Kidney (tissue), 14 donors: ENCODE results near the gene FBXW5. TPM values are rescaled to one million over a fixed set of nuclear protein-coding genes. Genes with fewer than 3 reads are reported as not detected.

Experiments
- DNase-seq, 5 donors: peaks; one replicate each; pipeline ENCODE4 v3.0.0-alpha.2; 2013 to 2020
- FAIRE-seq: peaks from 2 replicates; lab custom pipeline; 2012; peaks lifted over from hg19 to GRCh38; lab: Jason Lieb, UNC
- H3K27ac ChIP-seq, 2 donors: one replicate each; pipeline ENCODE4 v1.7.0; 2013; ENCODE audit warnings: low read depth in 2 of 2, low read length in 2 of 2, inconsistent platforms in 1 of 2
- H3K27me3 ChIP-seq: one replicate; pipeline ENCODE4 v1.7.1; 2013; ENCODE audit warnings: low read length, inconsistent platforms; ENCODE audit not compliant: control insufficient read depth, insufficient read depth
- H3K36me3 ChIP-seq, 3 donors: one replicate each; pipeline versions ENCODE4 v1.7.0 to v1.7.1; 2013; ENCODE audit warnings: low read length in 3 of 3, control low read depth in 1 of 3, inconsistent platforms in 1 of 3; ENCODE audit not compliant: insufficient read depth in 3 of 3, control insufficient read depth in 2 of 3
- H3K4me1 ChIP-seq, 3 donors: one replicate each; pipeline versions ENCODE4 v1.7.0 to v1.7.1; 2013; ENCODE audit warnings: low read length in 3 of 3, inconsistent platforms in 1 of 3, low read depth in 1 of 3; ENCODE audit not compliant: control insufficient read depth in 2 of 3, insufficient read depth in 2 of 3
- H3K4me3 ChIP-seq, 3 donors: one replicate each; pipeline versions ENCODE4 v1.7.0 to v1.8.1; 2013; ENCODE audit warnings: low read length in 3 of 3, control low read depth in 1 of 3, inconsistent platforms in 1 of 3
- H3K9ac ChIP-seq, 3 donors: one replicate each; pipeline versions ENCODE4 v1.7.0 to v1.7.1; 2013; ENCODE audit warnings: low read length in 3 of 3, control low read depth in 1 of 3, inconsistent platforms in 1 of 3
- H3K9me3 ChIP-seq, 3 donors: one replicate each; pipeline versions ENCODE4 v1.7.0 to v1.7.1; 2013; ENCODE audit warnings: low read length in 3 of 3, control low read depth in 1 of 3, inconsistent platforms in 1 of 3; ENCODE audit not compliant: control insufficient read depth in 2 of 3, insufficient read depth in 1 of 3
- CTCF ChIP-seq: IDR thresholded peaks from 3 replicates; pipeline ENCODE4 v1.5.1; 2012; ENCODE audit warnings: mild to moderate bottlenecking, moderate library complexity, borderline replicate concordance; ENCODE audit not compliant: insufficient read depth; ENCODE audit errors: extremely low read depth
- intact Hi-C: fragments of 100-400 bp; cut with DNase I; formaldehyde crosslinking; loops from one replicate; pipeline ENCODE4 v1.11.1; 2022
- polyA plus RNA-seq: library from polyadenylated mRNA; stranded (reverse); fragments of 350-450 nt; fragmentation: Illumina TruSeq; extraction: RNeasy Lipid Tissue Mini Kit (QIAGEN cat#74804); gene quantifications from one replicate; pipeline ENCODE4 v1.2.3, GENCODE V29; 2014; ENCODE audit warnings: low read depth, low replicate concordance; ENCODE audit not compliant: insufficient read depth
- total RNA-seq: library from RNA; stranded (reverse); fragmentation: NEBNext Ultra II Directional; extraction: Animal tissue kit (Norgen Biotek cat#: 25700); gene quantifications from one replicate; pipeline ENCODE4 v1.2.1, GENCODE V29; 2021
- donor health status: control.
- donor health status: control.
- donor health status: control.
- donor health status: control.
- donor health status: control.
- donor health status: DM: yes; HTN: yes; CAD: no.
- donor health status: Normal renal cell carcinoma (clear cell type).

Gene FBXW5
- total and polyA plus RNA-seq, 2 donors from 2014 or later = 92.5 to 97.2 TPM

- H3K9ac ChIP-seq = no peak within 1 kb of the TSS
- DNase-seq = peak in 4 of 5 donors; percentile 47 to 92 (median 69)
- intact Hi-C loops = loop anchor here (10.0 kb wide), 1 partner anchor 73 kb away; the partner anchor contains the start of gene ABCA2
- no peak for TF ChIP-seq CTCF
- no peaks in the 10 kb centered on the region for H3K9me3 ChIP-seq
- no peaks in the 10 kb centered on the region for H3K27me3 ChIP-seq
- H3K4me1 ChIP-seq = peaks cover 0 to 14% (median 9%) of the 10 kb centered on the region in 3 donors
- no peak within 1 kb of the TSS for H3K4me3 ChIP-seq
- no peak for FAIRE-seq
- no peaks in the 10 kb centered on the region for H3K36me3 ChIP-seq
- peak within 1 kb of the TSS in 1 of 2 donors; percentile 28 for H3K27ac ChIP-seq
These were observed 7.2 kb upstream of the FBXW5 start, which contains the start of gene LCN12 for GRCh38 chr9:136951541-136952320. TSS of gene LCN12 (plus strand) at chr9:136952273. CDS start at chr9:136952328, 55 bp downstream.

- no peak for TF ChIP-seq CTCF
- Histone ChIP-seq H3K27me3 (no peaks in the 10 kb centered on the region), H3K4me3 (peak overlapping the region in 2 of 3 donors; percentile 58 to 71), H3K9me3 (no peaks in the 10 kb centered on the region), H3K4me1 (peaks cover 0 to 14% (median 9%) of the 10 kb centered on the region in 3 donors), H3K27ac (peak overlapping the region; percentile 89), H3K36me3 (no peaks in the 10 kb centered on the region), H3K9ac (peak overlapping the region in 2 of 3 donors; percentile 77)
- FAIRE-seq (no peak), DNase-seq (peak in 3 of 5 donors; percentile 38 to 73 (median 58))
- intact Hi-C loops = loop anchor here (10.0 kb wide), 1 partner anchor 74 kb away; the partner anchor contains the start of gene ABCA2
These were observed 6.2 kb upstream of the FBXW5 start for GRCh38 chr9:136950656-136951276.

- peak overlapping the region; percentile 34 to 71 (median 58) for H3K4me3 ChIP-seq
- FAIRE-seq = no peak
- peak; percentile 96 to 99 (median 97) for DNase-seq
- intact Hi-C loops = loop anchor here (10.0 kb wide), 3 partner anchors 75 to 155 kb away; partner anchors contain the start of genes ABCA2, AJM1, CCDC183 and PHPT1
- peaks cover 0 to 14% (median 9%) of the 10 kb centered on the region in 3 donors for H3K4me1 ChIP-seq
- peak overlapping the region; percentile 89 for H3K27ac ChIP-seq
- H3K27me3 ChIP-seq = no peaks in the 10 kb centered on the region
- no peaks in the 10 kb centered on the region for H3K9me3 ChIP-seq
- TF ChIP-seq CTCF = peak; percentile 12
- H3K36me3 ChIP-seq = no peaks in the 10 kb centered on the region
- peak overlapping the region in 2 of 3 donors; percentile 77 for H3K9ac ChIP-seq
These were observed 5.5 kb upstream of the FBXW5 start for GRCh38 chr9:136949817-136950655.
